HCT116 (cell line): ENCODE measurements around the gene LEPR. TPM values are rescaled to one million over a fixed set of nuclear protein-coding genes. Genes with fewer than 3 reads are reported as not detected.

Experiments
- ATAC-seq: fragments of 200-7000 bp; cut with Tn5 transposase; 2 replicates; pipeline ENCODE4 v1.9.1; 2020; ENCODE audit warnings: mild to moderate bottlenecking, moderate library complexity
- BruUV-seq: library from RNA; stranded (reverse); fragments of 400-500 nt; replicated peaks from 2 replicates; lab custom pipeline; 2021; lab: Mats Ljungman, UMichigan
- CTCF ChIA-PET: fragments of 300-600 bp; sonication (Branson Sonifier 250); formaldehyde crosslinking; loops from one replicate; lab custom pipeline; 2021; ENCODE audit warnings: antibody characterized with exemption; lab: Charles Lee
- POLR2A ChIA-PET: fragments of 300-600, 350-600 bp; sonication (Branson Sonifier 250); formaldehyde crosslinking; loops from one replicate; lab custom pipeline; 2021; ENCODE audit warnings: antibody characterized with exemption; lab: Charles Lee
- RAD21 ChIA-PET, 2 experiments: fragments of 300-600 bp; sonication (Branson Sonifier 250); formaldehyde crosslinking; loops; one replicate each; lab custom pipeline; 2023; ENCODE audit warnings: low total read pairs in 2 of 2; ENCODE audit not compliant: uncharacterized antibody in 2 of 2, unreplicated experiment in 2 of 2, low non-redundant PET in 1 of 2; lab: Charles Lee
- DNase-seq: peaks from one replicate; pipeline ENCODE4 v3.0.0-alpha.2; 2010; ENCODE audit warnings: low read depth, low spot score
- H2AFZ ChIP-seq: fragments of 200-600 bp; shearing (Covaris generic), sonication (generic); 2 replicates; pipeline ENCODE4 v1.6.1; 2017; ENCODE audit warnings: low read depth, mixed run types, mixed read lengths, antibody characterized with exemption, low read length; ENCODE audit not compliant: poor library complexity, severe bottlenecking
- H3K27ac ChIP-seq: 2 replicates; pipeline ENCODE4 v1.5.1; 2012; ENCODE audit warnings: low read depth, low read length
- H3K27me3 ChIP-seq: fragments of 200-600 bp; sonication (generic); 2 replicates; pipeline ENCODE4 v1.6.1; 2016; ENCODE audit warnings: mixed run types, low read length, mixed read lengths; ENCODE audit not compliant: insufficient read depth
- H3K36me3 ChIP-seq, 2 experiments: fragments of 200-500 bp in 1 of 2; fragments of 200-600 bp in 1 of 2; sonication (Bioruptor generic) in 1 of 2; sonication (generic) in 1 of 2; 2 replicates each; pipeline versions ENCODE4 v1.5.1 to v1.6.1; 2014 to 2016; ENCODE audit warnings: low read length in 2 of 2, inconsistent platforms in 1 of 2, mixed read lengths in 1 of 2, mixed run types in 1 of 2; ENCODE audit not compliant: insufficient read depth in 2 of 2, control insufficient read depth in 1 of 2
- H3K4me1 ChIP-seq, 2 experiments: fragments of 200-600 bp in 1 of 2; sonication (generic) in 1 of 2; 2 replicates each; pipeline versions ENCODE4 v1.5.1 to v1.6.1; 2012 to 2017; ENCODE audit warnings: low read length in 2 of 2, inconsistent platforms in 1 of 2, mild to moderate bottlenecking in 1 of 2, mixed read lengths in 1 of 2, mixed run types in 1 of 2, moderate library complexity in 1 of 2; ENCODE audit not compliant: insufficient read depth in 2 of 2, control insufficient read depth in 1 of 2
- H3K4me2 ChIP-seq: fragments of 200-600 bp; sonication (generic); 2 replicates; pipeline ENCODE4 v1.6.1; 2017; ENCODE audit warnings: mixed run types, low read length, mixed read lengths
- H3K4me3 ChIP-seq, 2 experiments: fragments of 200-600 bp in 1 of 2; sonication (generic) in 1 of 2; replicated peaks in 1 of 2; 2 replicates each; pipeline ENCODE4 v1.5.1; 2011 to 2016; ENCODE audit warnings: low read length in 2 of 2, control low read depth in 1 of 2, low read depth in 1 of 2, mild to moderate bottlenecking in 1 of 2, mixed read lengths in 1 of 2, mixed run types in 1 of 2
- H3K79me2 ChIP-seq: fragments of 200-600 bp; sonication (generic); 2 replicates; pipeline ENCODE4 v1.6.1; 2017; ENCODE audit warnings: mild to moderate bottlenecking, mixed run types, low read length, moderate library complexity, mixed read lengths; ENCODE audit not compliant: insufficient read depth
- H3K9ac ChIP-seq: fragments of 200-600 bp; sonication (generic); 2 replicates; pipeline ENCODE4 v1.6.1; 2016; ENCODE audit warnings: low read length, mixed read lengths
- H3K9me2 ChIP-seq: fragments of 200-600 bp; sonication (generic), shearing (Covaris generic); 2 replicates; pipeline ENCODE4 v1.6.1; 2017; ENCODE audit warnings: mixed run types, mild to moderate bottlenecking, moderate library complexity; ENCODE audit not compliant: insufficient read depth
- H3K9me3 ChIP-seq, 2 experiments: fragments of 200-500 bp in 1 of 2; fragments of 200-600 bp in 1 of 2; sonication (Bioruptor generic) in 1 of 2; sonication (generic) in 1 of 2; 2 replicates each; pipeline ENCODE4 v1.6.1; 2014 to 2017; ENCODE audit warnings: low read length in 2 of 2, mixed read lengths in 2 of 2, inconsistent platforms in 1 of 2, low read depth in 1 of 2, mild to moderate bottlenecking in 1 of 2, mixed run types in 1 of 2, moderate library complexity in 1 of 2; ENCODE audit not compliant: control insufficient read depth in 1 of 2, insufficient read depth in 1 of 2
- H4K20me1 ChIP-seq: fragments of 200-600 bp; sonication (generic), shearing (Covaris generic); 2 replicates; pipeline ENCODE4 v1.6.1; 2017; ENCODE audit warnings: mixed run types, mild to moderate bottlenecking, moderate library complexity; ENCODE audit not compliant: insufficient read depth
- ELF1 ChIP-seq: IDR thresholded peaks from 2 replicates; pipeline ENCODE4 v1.6.1; 2012; ENCODE audit warnings: low read depth, borderline replicate concordance
- EZH2phosphoT487 ChIP-seq: fragments of 200-600 bp; IDR thresholded peaks from 2 replicates; pipeline ENCODE4 v1.6.1; 2018; ENCODE audit warnings: antibody characterized with exemption, borderline replicate concordance
- FOSL1 ChIP-seq: IDR thresholded peaks from 2 replicates; pipeline ENCODE4 v1.6.1; 2012; ENCODE audit warnings: low read depth
- SP1 ChIP-seq: IDR thresholded peaks from 2 replicates; pipeline ENCODE4 v1.6.1; 2012; ENCODE audit warnings: low read depth
- SRF ChIP-seq: IDR thresholded peaks from 2 replicates; pipeline ENCODE4 v1.6.1; 2012; ENCODE audit warnings: low read depth
- YY1 ChIP-seq: IDR thresholded peaks from 2 replicates; pipeline ENCODE4 v1.6.1; 2011; ENCODE audit warnings: low read length, low read depth, moderate library complexity, mild to moderate bottlenecking; ENCODE audit not compliant: insufficient replicate concordance; ENCODE audit errors: extremely low read depth
- ZFX ChIP-seq: fragments of 450-650 bp; IDR thresholded peaks from 2 replicates; pipeline ENCODE4 v1.6.1; 2017
- intact Hi-C: fragments of 100-400 bp; cut with micrococcal nuclease; formaldehyde crosslinking; loops from 2 replicates; pipeline ENCODE4 v1.10.0; 2022
- total RNA-seq: library from RNA; stranded (reverse); gene quantifications from one replicate; pipeline ENCODE4 v1.2.1, GENCODE V29; 2021; ENCODE audit not compliant: unreplicated experiment
- TF ChIP-seq, protein P1 (sequence below): IDR thresholded peaks from 2 replicates; pipeline ENCODE4 v1.6.1; 2012; ENCODE audit warnings: low read depth
- TF ChIP-seq, protein P2 (sequence below), 3 experiments: fragments of 200-600 bp in 1 of 3; sonication (generic) in 1 of 3; IDR thresholded peaks in 2 of 3; conservative IDR thresholded peaks in 1 of 3; 2 replicates each; pipeline ENCODE4 v1.5.1; 2012 to 2017; ENCODE audit warnings: low read depth in 2 of 3, low read length in 2 of 3, antibody characterized with exemption in 1 of 3, borderline replicate concordance in 1 of 3, control low read depth in 1 of 3, mild to moderate bottlenecking in 1 of 3, mixed read lengths in 1 of 3, mixed run types in 1 of 3, moderate library complexity in 1 of 3; ENCODE audit not compliant: insufficient read depth in 1 of 3

The LEPR gene
- total RNA-seq, 1 experiment from 2014 or later: 6.0 TPM

GRCh38 chr1:65456481-65456880 is 36.0 kb downstream of the LEPR start:
- Histone ChIP-seq H3K4me1 (peaks cover 0 to 4% of the 10 kb centered on the region in 2 experiments; a peak in 1 of 4 replicates), H3K27me3 (no peaks in the 10 kb centered on the region), H2AFZ (no peak overlapping the region), H3K9me2 (no peaks in the 10 kb centered on the region), H3K27ac (no peak overlapping the region), H3K9ac (no peak overlapping the region), H3K36me3 (no peaks in the 10 kb centered on the region), H3K79me2 (no peaks in the 10 kb centered on the region), H3K4me2 (no peak overlapping the region), H3K9me3 (no peaks in the 10 kb centered on the region), H3K4me3 (no peak overlapping the region), H4K20me1 (no peaks in the 10 kb centered on the region)
- RAD21 ChIA-PET: no interaction called here
- BruUV-seq: no TSS peak
- no peak for DNase-seq
- intact Hi-C loops: no loop called here
- POLR2A ChIA-PET: no interaction called here
- TF ChIP-seq, protein P1, sequence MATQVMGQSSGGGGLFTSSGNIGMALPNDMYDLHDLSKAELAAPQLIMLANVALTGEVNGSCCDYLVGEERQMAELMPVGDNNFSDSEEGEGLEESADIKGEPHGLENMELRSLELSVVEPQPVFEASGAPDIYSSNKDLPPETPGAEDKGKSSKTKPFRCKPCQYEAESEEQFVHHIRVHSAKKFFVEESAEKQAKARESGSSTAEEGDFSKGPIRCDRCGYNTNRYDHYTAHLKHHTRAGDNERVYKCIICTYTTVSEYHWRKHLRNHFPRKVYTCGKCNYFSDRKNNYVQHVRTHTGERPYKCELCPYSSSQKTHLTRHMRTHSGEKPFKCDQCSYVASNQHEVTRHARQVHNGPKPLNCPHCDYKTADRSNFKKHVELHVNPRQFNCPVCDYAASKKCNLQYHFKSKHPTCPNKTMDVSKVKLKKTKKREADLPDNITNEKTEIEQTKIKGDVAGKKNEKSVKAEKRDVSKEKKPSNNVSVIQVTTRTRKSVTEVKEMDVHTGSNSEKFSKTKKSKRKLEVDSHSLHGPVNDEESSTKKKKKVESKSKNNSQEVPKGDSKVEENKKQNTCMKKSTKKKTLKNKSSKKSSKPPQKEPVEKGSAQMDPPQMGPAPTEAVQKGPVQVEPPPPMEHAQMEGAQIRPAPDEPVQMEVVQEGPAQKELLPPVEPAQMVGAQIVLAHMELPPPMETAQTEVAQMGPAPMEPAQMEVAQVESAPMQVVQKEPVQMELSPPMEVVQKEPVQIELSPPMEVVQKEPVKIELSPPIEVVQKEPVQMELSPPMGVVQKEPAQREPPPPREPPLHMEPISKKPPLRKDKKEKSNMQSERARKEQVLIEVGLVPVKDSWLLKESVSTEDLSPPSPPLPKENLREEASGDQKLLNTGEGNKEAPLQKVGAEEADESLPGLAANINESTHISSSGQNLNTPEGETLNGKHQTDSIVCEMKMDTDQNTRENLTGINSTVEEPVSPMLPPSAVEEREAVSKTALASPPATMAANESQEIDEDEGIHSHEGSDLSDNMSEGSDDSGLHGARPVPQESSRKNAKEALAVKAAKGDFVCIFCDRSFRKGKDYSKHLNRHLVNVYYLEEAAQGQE: no peak
- no peak for TF ChIP-seq ZFX
- TF ChIP-seq SRF: no peak
- no peak for ATAC-seq
- CTCF ChIA-PET: no interaction called here

- H3K4me3 ChIP-seq: no peak overlapping the region
- ChIA-PET POLR2A (no interaction called here), CTCF (interaction anchor here (1.4 to 3.2 kb wide), 3 partner anchors 9 to 221 kb away, joined by 3 to 28 read pairs (median 21); no protein-coding TSS in a partner anchor), RAD21 (no interaction called here)
- no peaks in the 10 kb centered on the region for H3K9me2 ChIP-seq
- H2AFZ ChIP-seq: no peak overlapping the region
- no peaks in the 10 kb centered on the region for H4K20me1 ChIP-seq
- DNase-seq: no peak
- H3K9me3 ChIP-seq: no peaks in the 10 kb centered on the region
- H3K4me1 ChIP-seq: peaks cover 0 to 4% of the 10 kb centered on the region in 2 experiments; a peak in 1 of 4 replicates
- H3K79me2 ChIP-seq: no peaks in the 10 kb centered on the region
- no peaks in the 10 kb centered on the region for H3K27me3 ChIP-seq
- no peak for ATAC-seq
- no peak overlapping the region for H3K9ac ChIP-seq
- no peak overlapping the region for H3K27ac ChIP-seq
- intact Hi-C loops: no loop called here
- H3K4me2 ChIP-seq: no peak overlapping the region
- BruUV-seq: no TSS peak
- H3K36me3 ChIP-seq: no peaks in the 10 kb centered on the region
- TF ChIP-seq SP1: no peak
- TF ChIP-seq EZH2phosphoT487: no peak
- TF ChIP-seq, protein P1: no peak
- no peak for TF ChIP-seq ELF1
- TF ChIP-seq, protein P2, sequence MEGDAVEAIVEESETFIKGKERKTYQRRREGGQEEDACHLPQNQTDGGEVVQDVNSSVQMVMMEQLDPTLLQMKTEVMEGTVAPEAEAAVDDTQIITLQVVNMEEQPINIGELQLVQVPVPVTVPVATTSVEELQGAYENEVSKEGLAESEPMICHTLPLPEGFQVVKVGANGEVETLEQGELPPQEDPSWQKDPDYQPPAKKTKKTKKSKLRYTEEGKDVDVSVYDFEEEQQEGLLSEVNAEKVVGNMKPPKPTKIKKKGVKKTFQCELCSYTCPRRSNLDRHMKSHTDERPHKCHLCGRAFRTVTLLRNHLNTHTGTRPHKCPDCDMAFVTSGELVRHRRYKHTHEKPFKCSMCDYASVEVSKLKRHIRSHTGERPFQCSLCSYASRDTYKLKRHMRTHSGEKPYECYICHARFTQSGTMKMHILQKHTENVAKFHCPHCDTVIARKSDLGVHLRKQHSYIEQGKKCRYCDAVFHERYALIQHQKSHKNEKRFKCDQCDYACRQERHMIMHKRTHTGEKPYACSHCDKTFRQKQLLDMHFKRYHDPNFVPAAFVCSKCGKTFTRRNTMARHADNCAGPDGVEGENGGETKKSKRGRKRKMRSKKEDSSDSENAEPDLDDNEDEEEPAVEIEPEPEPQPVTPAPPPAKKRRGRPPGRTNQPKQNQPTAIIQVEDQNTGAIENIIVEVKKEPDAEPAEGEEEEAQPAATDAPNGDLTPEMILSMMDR (IDR thresholded peaks at IDR 0.05 in 2 of 3, conservative IDR thresholded peaks at IDR 0.05 in 1 of 3; ENCODE audit: borderline replicate concordance in 1 of 3, insufficient read depth in 1 of 3, low read depth in 2 of 3, low read length in 2 of 3): no peak
- TF ChIP-seq FOSL1: no peak
- no peak for TF ChIP-seq YY1
These were observed 37.4 kb downstream of the LEPR start for GRCh38 chr1:65457868-65458267.
